ENCODE data around the gene SULT1A2. TPM values are rescaled to one million over a fixed set of nuclear protein-coding genes. Genes with fewer than 3 reads are reported as not detected.

Gene SULT1A2
- total RNA-seq, 3 donors from 2014 or later = 0.73 to 1.6 (median 1.3) TPM

DNA sequence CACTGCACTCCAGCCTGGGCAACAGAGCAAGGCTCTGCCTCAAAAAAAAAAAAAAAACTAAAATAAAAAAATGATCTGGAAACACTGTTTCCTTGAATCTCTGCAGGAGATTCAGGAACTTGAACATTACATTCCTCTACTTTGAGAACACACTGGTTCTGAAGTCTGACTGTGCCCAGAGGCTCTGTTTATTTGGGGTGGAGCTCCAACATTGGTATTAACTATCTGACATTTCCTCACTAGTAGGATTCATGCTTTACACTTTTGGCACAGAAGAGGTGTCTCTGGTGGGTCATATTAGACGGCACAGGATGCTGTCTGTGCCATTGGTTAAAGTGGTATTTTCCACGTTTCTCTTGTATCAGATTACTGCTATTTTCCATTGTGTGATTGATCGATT, 10.4 kb downstream of the SULT1A2 start:
- no peak for DNase-seq (ENCODE audit: low spot score in 2 of 2)
- H3K27ac ChIP-seq = no peak overlapping the region
- peaks cover 4% of the 10 kb centered on the region for H3K36me3 ChIP-seq
- intact Hi-C loops (cut with DNase I; ENCODE audit: low total_unique reads) = no loop called here
- H3K4me3 ChIP-seq = no peak overlapping the region
- H3K4me1 ChIP-seq = no peaks in the 10 kb centered on the region
- TF ChIP-seq, protein P1, sequence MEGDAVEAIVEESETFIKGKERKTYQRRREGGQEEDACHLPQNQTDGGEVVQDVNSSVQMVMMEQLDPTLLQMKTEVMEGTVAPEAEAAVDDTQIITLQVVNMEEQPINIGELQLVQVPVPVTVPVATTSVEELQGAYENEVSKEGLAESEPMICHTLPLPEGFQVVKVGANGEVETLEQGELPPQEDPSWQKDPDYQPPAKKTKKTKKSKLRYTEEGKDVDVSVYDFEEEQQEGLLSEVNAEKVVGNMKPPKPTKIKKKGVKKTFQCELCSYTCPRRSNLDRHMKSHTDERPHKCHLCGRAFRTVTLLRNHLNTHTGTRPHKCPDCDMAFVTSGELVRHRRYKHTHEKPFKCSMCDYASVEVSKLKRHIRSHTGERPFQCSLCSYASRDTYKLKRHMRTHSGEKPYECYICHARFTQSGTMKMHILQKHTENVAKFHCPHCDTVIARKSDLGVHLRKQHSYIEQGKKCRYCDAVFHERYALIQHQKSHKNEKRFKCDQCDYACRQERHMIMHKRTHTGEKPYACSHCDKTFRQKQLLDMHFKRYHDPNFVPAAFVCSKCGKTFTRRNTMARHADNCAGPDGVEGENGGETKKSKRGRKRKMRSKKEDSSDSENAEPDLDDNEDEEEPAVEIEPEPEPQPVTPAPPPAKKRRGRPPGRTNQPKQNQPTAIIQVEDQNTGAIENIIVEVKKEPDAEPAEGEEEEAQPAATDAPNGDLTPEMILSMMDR (IDR thresholded peaks at IDR 0.05) = no peak
- no peak for TF ChIP-seq POLR2A (IDR thresholded peaks at IDR 0.05)
- TF ChIP-seq POLR2AphosphoS5 (IDR thresholded peaks at IDR 0.05) = no peak
- H3K27me3 ChIP-seq = no peaks in the 10 kb centered on the region
- H3K9me3 ChIP-seq = no peaks in the 10 kb centered on the region

DNA sequence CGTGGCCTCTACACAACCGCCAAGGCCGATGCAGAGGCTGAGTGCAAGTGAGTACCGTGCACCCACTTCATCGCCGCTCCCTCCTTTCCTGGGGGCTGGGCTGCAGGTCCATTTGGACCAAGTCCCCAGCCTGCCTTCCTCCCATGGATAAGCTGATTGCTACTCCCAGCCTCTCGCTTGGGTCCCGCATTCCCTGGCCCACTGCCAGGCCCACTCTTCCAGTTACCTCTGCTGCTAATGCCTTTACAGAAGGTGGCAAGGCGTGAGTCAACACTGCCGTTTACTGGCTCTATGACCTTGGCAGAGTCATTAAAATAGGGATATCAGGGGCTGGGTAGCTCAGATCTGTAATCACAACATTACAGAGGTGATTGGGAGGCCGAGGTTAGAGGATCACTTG, 11.2 kb downstream of the SULT1A2 start:
- intact Hi-C loops (cut with DNase I; ENCODE audit: low total_unique reads) = no loop called here
- Histone ChIP-seq H3K27me3 (no peaks in the 10 kb centered on the region), H3K27ac (no peak overlapping the region), H3K9me3 (no peaks in the 10 kb centered on the region), H3K4me1 (no peaks in the 10 kb centered on the region), H3K36me3 (peaks cover 4% of the 10 kb centered on the region), H3K4me3 (no peak overlapping the region)
- no peak for DNase-seq (ENCODE audit: low spot score in 2 of 2)
- TF ChIP-seq, protein P1 (IDR thresholded peaks at IDR 0.05) = no peak
- TF ChIP-seq POLR2A (IDR thresholded peaks at IDR 0.05) (no peak), POLR2AphosphoS5 (IDR thresholded peaks at IDR 0.05) (no peak)

DNA sequence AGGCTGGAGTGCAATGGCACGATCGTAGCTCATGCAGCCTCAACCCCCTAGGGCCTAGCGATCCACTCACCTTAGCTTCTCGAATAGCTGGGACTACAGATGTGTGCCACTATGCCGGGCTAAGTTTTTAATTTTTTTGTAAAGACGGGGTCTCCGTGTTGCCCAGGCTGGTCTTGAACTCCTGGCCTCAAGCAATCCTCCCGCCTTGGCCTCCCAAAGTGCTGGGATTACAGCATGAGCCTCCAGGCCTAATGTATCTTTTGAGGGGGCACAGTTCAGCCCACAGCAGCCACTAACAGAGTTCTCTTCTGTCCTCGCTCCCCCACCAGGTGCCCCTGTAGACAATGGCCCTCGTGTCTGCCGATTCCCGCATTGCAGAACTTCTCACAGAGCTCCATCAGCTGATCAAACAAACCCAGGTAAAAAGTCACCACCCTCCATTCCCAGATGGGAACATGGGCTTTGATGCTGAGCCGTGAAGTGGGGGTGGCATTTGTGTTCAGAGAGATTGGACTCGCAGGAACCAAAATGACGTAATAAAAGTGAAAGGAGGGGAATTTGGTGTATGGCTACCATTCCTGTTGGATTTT, 16.0 kb downstream of the SULT1A2 start:
- Histone ChIP-seq H3K27ac (no peak overlapping the region), H3K36me3 (peaks cover 4% of the 10 kb centered on the region), H3K4me3 (no peak overlapping the region), H3K4me1 (no peaks in the 10 kb centered on the region), H3K27me3 (no peaks in the 10 kb centered on the region), H3K9me3 (no peaks in the 10 kb centered on the region)
- TF ChIP-seq POLR2AphosphoS5 (IDR thresholded peaks at IDR 0.05) (no peak), POLR2A (IDR thresholded peaks at IDR 0.05) (no peak)
- TF ChIP-seq, protein P1 (IDR thresholded peaks at IDR 0.05) = no peak
- DNase-seq (ENCODE audit: low spot score in 2 of 2) = no peak
- intact Hi-C loops (cut with DNase I; ENCODE audit: low total_unique reads) = no loop called here

DNA sequence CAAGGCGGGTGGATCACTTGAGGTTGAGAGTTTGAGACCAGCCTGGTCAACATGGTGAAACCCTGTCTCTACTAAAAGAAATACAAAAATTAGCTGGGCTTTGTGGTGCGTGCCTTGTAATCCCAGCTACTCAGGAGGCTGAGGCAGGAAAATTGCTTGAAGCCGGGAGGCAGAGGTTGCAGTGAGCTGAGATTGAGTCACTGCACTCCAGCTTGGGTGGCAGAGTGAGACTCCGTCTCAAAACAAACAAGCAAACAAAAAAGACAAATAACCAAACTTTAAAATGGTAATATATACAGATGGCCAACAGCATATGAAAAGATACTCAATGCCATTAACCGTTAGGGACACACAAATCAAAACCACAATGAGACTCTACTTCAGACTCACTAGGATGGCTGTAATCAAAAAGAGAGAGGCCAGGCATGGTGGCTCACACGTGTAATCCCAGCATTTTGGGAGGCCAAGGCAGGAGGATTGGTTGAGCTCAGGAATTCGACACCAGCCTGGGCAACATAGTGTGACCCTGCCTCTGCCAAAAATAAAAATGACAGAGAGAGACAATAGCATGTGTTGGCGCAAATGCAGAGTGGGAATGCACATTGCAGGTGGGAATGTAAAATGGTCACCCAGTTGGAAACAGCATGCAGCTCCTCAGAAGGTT, 21.3 kb downstream of the SULT1A2 start:
- no peak for DNase-seq (ENCODE audit: low spot score in 2 of 2)
- Histone ChIP-seq H3K36me3 (no peaks in the 10 kb centered on the region), H3K27ac (no peak overlapping the region), H3K27me3 (no peaks in the 10 kb centered on the region), H3K9me3 (no peaks in the 10 kb centered on the region), H3K4me1 (no peaks in the 10 kb centered on the region), H3K4me3 (no peak overlapping the region)
- TF ChIP-seq POLR2AphosphoS5 (IDR thresholded peaks at IDR 0.05) (no peak), POLR2A (IDR thresholded peaks at IDR 0.05) (no peak)
- TF ChIP-seq, protein P1 (IDR thresholded peaks at IDR 0.05) = no peak
- intact Hi-C loops (cut with DNase I; ENCODE audit: low total_unique reads) = no loop called here

DNA sequence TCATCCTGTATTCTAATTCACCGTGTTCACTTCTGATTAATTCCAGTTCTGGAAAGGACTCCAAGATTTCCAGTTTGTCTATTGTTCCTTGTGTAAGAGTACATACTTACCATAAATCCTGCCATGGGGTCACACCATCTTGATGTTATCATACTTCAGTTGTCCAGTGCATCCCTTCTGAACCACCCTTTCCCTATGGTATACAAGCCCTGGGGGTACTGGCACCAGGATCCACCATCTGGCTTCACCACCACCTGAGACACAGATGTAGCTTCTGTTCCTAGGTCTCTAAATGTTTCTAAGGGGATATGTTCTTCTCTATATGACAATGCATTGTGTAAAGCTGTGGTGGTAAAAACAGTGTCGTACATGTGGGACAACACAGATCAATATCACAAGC, 21.9 kb downstream of the SULT1A2 start:
- no peak for DNase-seq (ENCODE audit: low spot score in 2 of 2)
- intact Hi-C loops (cut with DNase I; ENCODE audit: low total_unique reads) = no loop called here
- TF ChIP-seq POLR2AphosphoS5 (IDR thresholded peaks at IDR 0.05) (no peak), POLR2A (IDR thresholded peaks at IDR 0.05) (no peak)
- TF ChIP-seq, protein P1 (IDR thresholded peaks at IDR 0.05) = no peak
- H3K4me1 ChIP-seq = no peaks in the 10 kb centered on the region
- no peak overlapping the region for H3K4me3 ChIP-seq
- no peaks in the 10 kb centered on the region for H3K36me3 ChIP-seq
- H3K27me3 ChIP-seq = no peaks in the 10 kb centered on the region
- no peak overlapping the region for H3K27ac ChIP-seq
- no peaks in the 10 kb centered on the region for H3K9me3 ChIP-seq

All from breast epithelium (tissue), 4 donors.